SK-N-SH treated with all-trans-retinoic acid at 6 μM for 48 hours (cell line): Measurements from ENCODE around the gene HIGD2B.

ENCODE experiments used
- ATAC-seq: fragments of 200-7000 bp; cut with Tn5 transposase; 3 replicates; pipeline ENCODE4 v1.9.1; 2020; ENCODE audit warnings: mild to moderate bottlenecking, moderate library complexity
- ARNTL ChIP-seq: fragments of 450-650 bp; formaldehyde crosslinking; IDR thresholded peaks from 2 replicates; pipeline ENCODE4 v1.5.0; 2020; ENCODE audit warnings: low read depth, mild to moderate bottlenecking, moderate library complexity, borderline replicate concordance
- BACH2 ChIP-seq: fragments of 250-450 bp; sonication (Bioruptor Pico); IDR thresholded peaks from 2 replicates; pipeline ENCODE4 v1.9.0; 2021; ENCODE audit warnings: mild to moderate bottlenecking, borderline replicate concordance
- CSDC2 ChIP-seq: fragments of 250-450 bp; sonication (Bioruptor Pico); IDR thresholded peaks from 2 replicates; pipeline ENCODE4 v1.5.0; 2020; ENCODE audit warnings: mild to moderate bottlenecking, moderate library complexity
- ESRRG ChIP-seq: fragments of 250-450 bp; sonication (Bioruptor Pico); IDR thresholded peaks from 2 replicates; pipeline ENCODE4 v1.6.1; 2021; ENCODE audit warnings: mild to moderate bottlenecking
- GLIS3 ChIP-seq: fragments of 250-450 bp; sonication (Bioruptor Pico); IDR thresholded peaks from 2 replicates; pipeline ENCODE4 v1.5.0; 2020; ENCODE audit warnings: mild to moderate bottlenecking, moderate library complexity
- ISL1 ChIP-seq: fragments of 250-450 bp; sonication (Bioruptor Pico); IDR thresholded peaks from 2 replicates; pipeline ENCODE4 v2.1.2; 2022; ENCODE audit warnings: mild to moderate bottlenecking, moderate library complexity
- OSR1 ChIP-seq: fragments of 250-450 bp; sonication (Bioruptor Pico); IDR thresholded peaks from 2 replicates; pipeline ENCODE4 v1.8.0; 2022; ENCODE audit warnings: moderate library complexity, mild to moderate bottlenecking, inconsistent platforms
- PPARA ChIP-seq: fragments of 250-450 bp; sonication (Bioruptor Pico); IDR thresholded peaks from 2 replicates; pipeline ENCODE4 v1.5.0; 2020; ENCODE audit warnings: mild to moderate bottlenecking, borderline replicate concordance
- RARB ChIP-seq: fragments of 250-450 bp; sonication (Bioruptor Pico); IDR thresholded peaks from 2 replicates; pipeline ENCODE4 v1.8.0; 2021; ENCODE audit warnings: mild to moderate bottlenecking, moderate library complexity
- SNAI2 ChIP-seq: fragments of 250-450 bp; sonication (Bioruptor Pico); IDR thresholded peaks from 2 replicates; pipeline ENCODE4 v1.5.0; 2020; ENCODE audit warnings: mild to moderate bottlenecking, moderate library complexity
- TOX ChIP-seq: fragments of 250-450 bp; sonication (Bioruptor Pico); IDR thresholded peaks from 2 replicates; pipeline ENCODE4 v1.8.0; 2021; ENCODE audit warnings: mild to moderate bottlenecking, moderate library complexity, borderline replicate concordance
- ZC3H10 ChIP-seq: fragments of 250-450 bp; sonication (Bioruptor Pico); IDR thresholded peaks from 2 replicates; pipeline ENCODE4 v1.5.1; 2021; ENCODE audit warnings: mild to moderate bottlenecking, moderate library complexity
- ZFP3 ChIP-seq: fragments of 250-450 bp; sonication (Bioruptor Pico); IDR thresholded peaks from 2 replicates; pipeline ENCODE4 v1.5.0; 2020; ENCODE audit warnings: mild to moderate bottlenecking, moderate library complexity
- ZFP30 ChIP-seq: fragments of 450-650 bp; formaldehyde crosslinking; IDR thresholded peaks from 2 replicates; pipeline ENCODE4 v1.5.0; 2022; ENCODE audit warnings: mild to moderate bottlenecking, moderate library complexity
- ZNF565 ChIP-seq: fragments of 450-650 bp; formaldehyde crosslinking; conservative IDR thresholded peaks from 2 replicates; pipeline ENCODE4 v1.5.0; 2020; ENCODE audit warnings: low read depth, mild to moderate bottlenecking, moderate library complexity
- ZNF70 ChIP-seq: fragments of 450-650 bp; formaldehyde crosslinking; IDR thresholded peaks from 2 replicates; pipeline ENCODE4 v1.5.0; 2020; ENCODE audit warnings: mild to moderate bottlenecking, moderate library complexity
- ZNF8 ChIP-seq: fragments of 450-650 bp; formaldehyde crosslinking; IDR thresholded peaks from 2 replicates; pipeline ENCODE4 v1.5.0; 2020; ENCODE audit warnings: mild to moderate bottlenecking, moderate library complexity
- TF ChIP-seq, protein P1 (sequence below): fragments of 250-450 bp; sonication (Bioruptor Pico); IDR thresholded peaks from 2 replicates; pipeline ENCODE4 v1.8.0; 2021; ENCODE audit warnings: low read depth, mild to moderate bottlenecking, moderate library complexity, borderline replicate concordance
- TF ChIP-seq, protein P2 (sequence below): fragments of 250-450 bp; sonication (Bioruptor Pico); IDR thresholded peaks from 2 replicates; pipeline ENCODE4 v1.5.1; 2021; ENCODE audit warnings: mild to moderate bottlenecking, moderate library complexity
- TF ChIP-seq, protein P3 (sequence below): fragments of 250-450 bp; sonication (Bioruptor Pico); IDR thresholded peaks from 2 replicates; pipeline ENCODE4 v1.8.0; 2020; ENCODE audit warnings: mild to moderate bottlenecking, moderate library complexity, borderline replicate concordance
- TF ChIP-seq, protein P4 (sequence below): fragments of 250-450 bp; sonication (Bioruptor Pico); IDR thresholded peaks from 2 replicates; pipeline ENCODE4 v1.5.0; 2020; ENCODE audit warnings: mild to moderate bottlenecking, moderate library complexity

HIGD2B gene

DNA sequence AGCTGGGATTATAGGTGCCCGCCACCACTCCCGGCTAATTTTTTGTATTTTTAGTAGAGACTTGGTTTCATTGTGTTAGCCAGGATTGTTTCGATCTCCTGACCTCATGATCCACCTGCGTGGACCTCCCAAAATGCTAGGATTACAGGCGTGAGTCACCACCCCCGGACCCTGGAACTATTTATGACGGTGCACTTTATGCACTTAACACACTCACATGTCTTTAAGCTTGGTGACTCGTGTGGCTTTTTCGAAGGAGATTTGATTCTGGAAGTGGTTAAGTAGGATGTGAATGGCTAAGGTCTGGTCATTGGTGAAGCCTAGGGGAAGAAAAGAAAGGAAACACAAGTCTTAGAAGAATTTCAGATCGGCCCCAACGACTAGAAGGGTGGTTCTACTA lies 20.3 kb upstream of the HIGD2B start:
- ATAC-seq, result no peak
- no peak for TF ChIP-seq ISL1 (CRISPR knock-in tag)
- TF ChIP-seq ZNF70 (CRISPR knock-in tag), result no peak

DNA sequence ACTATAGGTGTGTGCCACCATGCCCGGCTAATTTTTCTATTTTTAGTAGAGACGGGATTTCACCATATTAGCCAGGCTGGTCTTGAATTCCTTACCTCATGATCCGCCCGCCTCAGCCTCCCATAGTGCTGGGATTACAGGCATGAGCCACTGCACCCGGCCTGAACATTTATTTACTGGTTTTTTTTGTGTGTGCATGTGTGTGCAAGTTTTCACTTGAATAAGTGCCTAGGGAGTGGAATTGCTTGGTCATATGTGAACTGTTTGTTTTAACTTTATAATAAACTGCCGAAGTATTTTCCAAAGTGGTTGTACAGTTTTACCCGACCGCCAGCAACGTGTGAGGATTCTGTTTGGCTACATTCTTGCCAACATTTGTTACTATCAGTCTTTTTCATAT lies 14.1 kb upstream of the HIGD2B start:
- TF ChIP-seq ZNF8 (CRISPR knock-in tag) (no peak), ZC3H10 (CRISPR knock-in tag) (no peak), ISL1 (CRISPR knock-in tag) (no peak), RARB (CRISPR knock-in tag) (no peak), SNAI2 (CRISPR knock-in tag) (no peak), ARNTL (CRISPR knock-in tag) (no peak), ZNF70 (CRISPR knock-in tag) (no peak), GLIS3 (CRISPR knock-in tag) (no peak), ZNF565 (CRISPR knock-in tag) (no peak), OSR1 (CRISPR knock-in tag) (no peak), PPARA (CRISPR knock-in tag) (no peak)
- TF ChIP-seq, protein P1, sequence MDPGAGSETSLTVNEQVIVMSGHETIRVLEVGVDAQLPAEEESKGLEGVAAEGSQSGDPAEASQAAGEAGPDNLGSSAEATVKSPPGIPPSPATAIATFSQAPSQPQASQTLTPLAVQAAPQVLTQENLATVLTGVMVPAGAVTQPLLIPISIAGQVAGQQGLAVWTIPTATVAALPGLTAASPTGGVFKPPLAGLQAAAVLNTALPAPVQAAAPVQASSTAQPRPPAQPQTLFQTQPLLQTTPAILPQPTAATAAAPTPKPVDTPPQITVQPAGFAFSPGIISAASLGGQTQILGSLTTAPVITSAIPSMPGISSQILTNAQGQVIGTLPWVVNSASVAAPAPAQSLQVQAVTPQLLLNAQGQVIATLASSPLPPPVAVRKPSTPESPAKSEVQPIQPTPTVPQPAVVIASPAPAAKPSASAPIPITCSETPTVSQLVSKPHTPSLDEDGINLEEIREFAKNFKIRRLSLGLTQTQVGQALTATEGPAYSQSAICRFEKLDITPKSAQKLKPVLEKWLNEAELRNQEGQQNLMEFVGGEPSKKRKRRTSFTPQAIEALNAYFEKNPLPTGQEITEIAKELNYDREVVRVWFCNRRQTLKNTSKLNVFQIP (CRISPR knock-in tag), result no peak
- TF ChIP-seq, protein P2, sequence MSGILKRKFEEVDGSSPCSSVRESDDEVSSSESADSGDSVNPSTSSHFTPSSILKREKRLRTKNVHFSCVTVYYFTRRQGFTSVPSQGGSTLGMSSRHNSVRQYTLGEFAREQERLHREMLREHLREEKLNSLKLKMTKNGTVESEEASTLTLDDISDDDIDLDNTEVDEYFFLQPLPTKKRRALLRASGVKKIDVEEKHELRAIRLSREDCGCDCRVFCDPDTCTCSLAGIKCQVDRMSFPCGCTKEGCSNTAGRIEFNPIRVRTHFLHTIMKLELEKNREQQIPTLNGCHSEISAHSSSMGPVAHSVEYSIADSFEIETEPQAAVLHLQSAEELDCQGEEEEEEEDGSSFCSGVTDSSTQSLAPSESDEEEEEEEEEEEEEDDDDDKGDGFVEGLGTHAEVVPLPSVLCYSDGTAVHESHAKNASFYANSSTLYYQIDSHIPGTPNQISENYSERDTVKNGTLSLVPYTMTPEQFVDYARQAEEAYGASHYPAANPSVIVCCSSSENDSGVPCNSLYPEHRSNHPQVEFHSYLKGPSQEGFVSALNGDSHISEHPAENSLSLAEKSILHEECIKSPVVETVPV, result no peak
- TF ChIP-seq, protein P3, sequence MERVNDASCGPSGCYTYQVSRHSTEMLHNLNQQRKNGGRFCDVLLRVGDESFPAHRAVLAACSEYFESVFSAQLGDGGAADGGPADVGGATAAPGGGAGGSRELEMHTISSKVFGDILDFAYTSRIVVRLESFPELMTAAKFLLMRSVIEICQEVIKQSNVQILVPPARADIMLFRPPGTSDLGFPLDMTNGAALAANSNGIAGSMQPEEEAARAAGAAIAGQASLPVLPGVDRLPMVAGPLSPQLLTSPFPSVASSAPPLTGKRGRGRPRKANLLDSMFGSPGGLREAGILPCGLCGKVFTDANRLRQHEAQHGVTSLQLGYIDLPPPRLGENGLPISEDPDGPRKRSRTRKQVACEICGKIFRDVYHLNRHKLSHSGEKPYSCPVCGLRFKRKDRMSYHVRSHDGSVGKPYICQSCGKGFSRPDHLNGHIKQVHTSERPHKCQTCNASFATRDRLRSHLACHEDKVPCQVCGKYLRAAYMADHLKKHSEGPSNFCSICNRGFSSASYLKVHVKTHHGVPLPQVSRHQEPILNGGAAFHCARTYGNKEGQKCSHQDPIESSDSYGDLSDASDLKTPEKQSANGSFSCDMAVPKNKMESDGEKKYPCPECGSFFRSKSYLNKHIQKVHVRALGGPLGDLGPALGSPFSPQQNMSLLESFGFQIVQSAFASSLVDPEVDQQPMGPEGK (CRISPR knock-in tag), result no peak
- no peak for ATAC-seq

DNA sequence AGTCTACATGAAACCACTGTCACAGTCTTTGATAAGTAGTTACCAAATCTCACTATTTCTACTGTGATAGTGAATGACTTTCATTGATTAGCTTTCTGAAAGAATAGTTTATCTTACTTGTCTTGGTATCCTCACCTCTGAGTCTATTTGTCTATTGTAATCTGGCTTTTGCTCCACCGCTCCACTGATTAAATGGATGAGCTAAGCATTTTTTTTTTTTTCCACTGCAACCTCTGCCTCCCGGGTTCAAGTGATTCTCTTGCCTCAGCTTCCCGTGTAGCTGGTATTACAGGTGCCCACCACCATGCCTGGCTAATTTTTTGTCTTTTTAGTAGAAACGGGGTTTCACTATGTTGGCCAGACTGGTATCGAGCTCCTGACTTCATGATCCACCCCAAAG lies 13.0 kb upstream of the HIGD2B start:
- ATAC-seq, result no peak
- TF ChIP-seq ZFP30 (CRISPR knock-in tag) (no peak), ARNTL (CRISPR knock-in tag) (no peak), ZC3H10 (CRISPR knock-in tag) (no peak), ZNF70 (CRISPR knock-in tag) (no peak), SNAI2 (CRISPR knock-in tag) (no peak), RARB (CRISPR knock-in tag) (no peak), ESRRG (no peak), GLIS3 (CRISPR knock-in tag) (no peak), CSDC2 (CRISPR knock-in tag) (no peak), PPARA (CRISPR knock-in tag) (no peak), ZFP3 (CRISPR knock-in tag) (no peak), ZNF8 (CRISPR knock-in tag) (no peak), TOX (no peak), BACH2 (CRISPR knock-in tag) (no peak)
- TF ChIP-seq, protein P4, sequence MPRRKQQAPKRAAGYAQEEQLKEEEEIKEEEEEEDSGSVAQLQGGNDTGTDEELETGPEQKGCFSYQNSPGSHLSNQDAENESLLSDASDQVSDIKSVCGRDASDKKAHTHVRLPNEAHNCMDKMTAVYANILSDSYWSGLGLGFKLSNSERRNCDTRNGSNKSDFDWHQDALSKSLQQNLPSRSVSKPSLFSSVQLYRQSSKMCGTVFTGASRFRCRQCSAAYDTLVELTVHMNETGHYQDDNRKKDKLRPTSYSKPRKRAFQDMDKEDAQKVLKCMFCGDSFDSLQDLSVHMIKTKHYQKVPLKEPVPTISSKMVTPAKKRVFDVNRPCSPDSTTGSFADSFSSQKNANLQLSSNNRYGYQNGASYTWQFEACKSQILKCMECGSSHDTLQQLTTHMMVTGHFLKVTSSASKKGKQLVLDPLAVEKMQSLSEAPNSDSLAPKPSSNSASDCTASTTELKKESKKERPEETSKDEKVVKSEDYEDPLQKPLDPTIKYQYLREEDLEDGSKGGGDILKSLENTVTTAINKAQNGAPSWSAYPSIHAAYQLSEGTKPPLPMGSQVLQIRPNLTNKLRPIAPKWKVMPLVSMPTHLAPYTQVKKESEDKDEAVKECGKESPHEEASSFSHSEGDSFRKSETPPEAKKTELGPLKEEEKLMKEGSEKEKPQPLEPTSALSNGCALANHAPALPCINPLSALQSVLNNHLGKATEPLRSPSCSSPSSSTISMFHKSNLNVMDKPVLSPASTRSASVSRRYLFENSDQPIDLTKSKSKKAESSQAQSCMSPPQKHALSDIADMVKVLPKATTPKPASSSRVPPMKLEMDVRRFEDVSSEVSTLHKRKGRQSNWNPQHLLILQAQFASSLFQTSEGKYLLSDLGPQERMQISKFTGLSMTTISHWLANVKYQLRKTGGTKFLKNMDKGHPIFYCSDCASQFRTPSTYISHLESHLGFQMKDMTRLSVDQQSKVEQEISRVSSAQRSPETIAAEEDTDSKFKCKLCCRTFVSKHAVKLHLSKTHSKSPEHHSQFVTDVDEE, result no peak
- TF ChIP-seq, protein P1 (CRISPR knock-in tag), result no peak
- TF ChIP-seq, protein P2, result no peak
